Gastrocnemius medialis (tissue), 4 donors: ENCODE measurements around the gene ATG10. TPM values are rescaled to one million over a fixed set of nuclear protein-coding genes. Genes with fewer than 3 reads are reported as not detected.

Experiments used
- ATAC-seq, 2 donors: fragments of 150-250 bp; one replicate each; pipeline ENCODE4 v1.9.1; 2016
- DNase-seq, 2 donors: peaks; one replicate each; pipeline ENCODE4 v3.0.0-alpha.2; 2019
- H3K27ac ChIP-seq, 4 donors: fragments of 200-600 bp; sonication (generic); 1 replicate in 1 of 4; 2 replicates in 3 of 4; pipeline ENCODE4 v1.5.1; 2016 to 2018; ENCODE audit warnings: mild to moderate bottlenecking in 2 of 4, moderate library complexity in 1 of 4
- H3K27me3 ChIP-seq, 3 donors: fragments of 200-600 bp; sonication (generic) in 2 of 3; 1 replicate in 1 of 3; 2 replicates in 2 of 3; pipeline versions ENCODE4 v1.5.1 to v1.6.0; 2016 to 2019; ENCODE audit warnings: mild to moderate bottlenecking in 1 of 3, moderate library complexity in 1 of 3
- H3K36me3 ChIP-seq, 2 donors: fragments of 200-600 bp; sonication (generic) in 1 of 2; one replicate each; pipeline ENCODE4 v1.5.1; 2017 to 2018
- H3K4me1 ChIP-seq, 2 donors: fragments of 200-600 bp; sonication (generic) in 1 of 2; one replicate each; pipeline ENCODE4 v1.5.1; 2016 to 2017; ENCODE audit warnings: mild to moderate bottlenecking in 2 of 2
- H3K4me3 ChIP-seq, 4 donors: fragments of 200-600 bp; sonication (generic) in 3 of 4; 1 replicate in 1 of 4; 2 replicates in 3 of 4; pipeline ENCODE4 v1.5.1; 2016 to 2019; ENCODE audit warnings: mild to moderate bottlenecking in 2 of 4
- H3K9me3 ChIP-seq, 3 donors: fragments of 200-600 bp; sonication (generic) in 2 of 3; 1 replicate in 1 of 3; 2 replicates in 2 of 3; pipeline ENCODE4 v1.5.1; 2016 to 2019
- CTCF ChIP-seq, 5 experiments: fragments of 450-650 bp in 3 of 5; fragments of 200-600 bp in 2 of 5; sonication (generic) in 2 of 5; IDR thresholded peaks in 4 of 5; conservative IDR thresholded peaks in 1 of 5; 1 replicate in 4 of 5; 2 replicates in 1 of 5; pipeline ENCODE4 v1.5.1; 2016 to 2019; ENCODE audit warnings: antibody characterized with exemption in 5 of 5, mild to moderate bottlenecking in 3 of 5, moderate library complexity in 3 of 5
- POLR2A ChIP-seq, 2 donors: fragments of 450-650 bp; IDR thresholded peaks; one replicate each; pipeline ENCODE4 v1.6.1; 2017; ENCODE audit warnings: antibody characterized with exemption in 2 of 2, mild to moderate bottlenecking in 2 of 2, moderate library complexity in 2 of 2
- in situ Hi-C, 4 donors: fragments of 200-750 bp; cut with MboI; loops; one replicate each; pipeline versions ENCODE4 v1.15.0 to v1.8.0; 2017; ENCODE audit warnings: low sequenced_read_pairs in 4 of 4
- intact Hi-C: fragments of 100-400 bp; cut with DNase I; formaldehyde crosslinking; loops from one replicate; pipeline ENCODE4 v1.15.1; 2023; ENCODE audit warnings: low total_unique reads
- total RNA-seq, 4 donors: library from RNA; depleted of rRNA; stranded (reverse); fragments of >200 nt; gene quantifications; one replicate each; pipeline versions ENCODE4 v1.1.0 to v1.2.3, GENCODE V29; 2016

ATG10 gene
- total RNA-seq, 4 donors from 2014 or later: 2.9 to 8.5 (median 6.0) TPM

DNA sequence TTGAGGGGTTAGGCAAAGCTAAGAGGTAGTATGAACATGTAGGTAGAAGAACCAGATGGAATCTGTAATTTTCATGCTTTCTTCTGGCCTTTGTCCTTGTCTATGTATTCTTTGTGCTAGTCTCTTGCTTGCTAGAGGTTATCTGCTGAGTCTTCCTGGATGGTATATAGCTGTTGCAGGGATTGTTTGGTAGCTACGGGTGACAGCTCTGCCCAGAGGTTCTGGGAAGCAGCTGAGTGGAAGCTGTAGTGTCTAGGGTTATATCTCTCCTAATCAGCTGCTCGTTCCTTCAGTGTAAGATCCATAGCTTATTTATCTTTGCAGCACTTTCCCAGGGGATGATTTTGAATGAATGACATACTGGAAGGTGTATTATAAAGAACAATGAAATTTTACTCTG, 100.3 kb downstream of the ATG10 start:
- intact Hi-C loops: no loop called here
- in situ Hi-C loops: no loop called here
- TF ChIP-seq POLR2A (IDR thresholded peaks at IDR 0.05): no peak
- no peak for TF ChIP-seq CTCF (IDR thresholded peaks at IDR 0.05 in 4 of 5, conservative IDR thresholded peaks at IDR 0.05 in 1 of 5)
- DNase-seq (no peak), ATAC-seq (no peak)
- Histone ChIP-seq H3K4me1 (no peaks in the 10 kb centered on the region), H3K27ac (no peak overlapping the region), H3K36me3 (no peaks in the 10 kb centered on the region), H3K4me3 (no peak overlapping the region), H3K27me3 (no peaks in the 10 kb centered on the region), H3K9me3 (no peaks in the 10 kb centered on the region)

- H3K4me3 ChIP-seq: no peak overlapping the region
- DNase-seq (no peak), ATAC-seq (no peak)
- intact Hi-C loops (no loop called here), in situ Hi-C loops (no loop called here)
- H3K4me1 ChIP-seq: no peaks in the 10 kb centered on the region
- H3K9me3 ChIP-seq: no peaks in the 10 kb centered on the region
- no peaks in the 10 kb centered on the region for H3K27me3 ChIP-seq
- no peak overlapping the region for H3K27ac ChIP-seq
- TF ChIP-seq CTCF (IDR thresholded peaks at IDR 0.05 in 4 of 5, conservative IDR thresholded peaks at IDR 0.05 in 1 of 5): no peak
- TF ChIP-seq POLR2A (IDR thresholded peaks at IDR 0.05): no peak
- H3K36me3 ChIP-seq: no peaks in the 10 kb centered on the region
Measured at GRCh38 chr5:82073179-82073578, 101.4 kb downstream of the ATG10 start.

DNA sequence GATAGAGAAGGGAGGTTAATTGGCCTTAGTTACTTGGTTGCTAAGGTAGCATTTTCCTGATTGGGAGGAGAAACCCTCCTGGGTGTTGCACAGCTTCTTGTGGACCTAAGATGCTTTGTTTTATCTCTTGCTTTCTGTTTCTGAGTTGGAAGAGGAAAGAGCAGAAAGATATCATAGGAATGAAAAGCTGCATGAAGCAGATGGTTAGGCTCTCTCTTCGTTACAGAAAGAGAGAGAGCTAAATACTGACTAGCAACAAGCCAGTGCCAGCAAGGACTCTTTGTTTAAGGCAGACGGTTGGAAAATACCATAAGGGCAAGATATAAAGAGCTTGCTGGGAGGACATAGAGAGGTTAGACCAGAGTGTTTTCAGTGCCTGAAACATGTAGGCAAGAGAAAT, 103.1 kb downstream of the ATG10 start:
- intact Hi-C loops: no loop called here
- TF ChIP-seq CTCF (IDR thresholded peaks at IDR 0.05 in 4 of 5, conservative IDR thresholded peaks at IDR 0.05 in 1 of 5) (no peak), POLR2A (IDR thresholded peaks at IDR 0.05) (no peak)

DNA sequence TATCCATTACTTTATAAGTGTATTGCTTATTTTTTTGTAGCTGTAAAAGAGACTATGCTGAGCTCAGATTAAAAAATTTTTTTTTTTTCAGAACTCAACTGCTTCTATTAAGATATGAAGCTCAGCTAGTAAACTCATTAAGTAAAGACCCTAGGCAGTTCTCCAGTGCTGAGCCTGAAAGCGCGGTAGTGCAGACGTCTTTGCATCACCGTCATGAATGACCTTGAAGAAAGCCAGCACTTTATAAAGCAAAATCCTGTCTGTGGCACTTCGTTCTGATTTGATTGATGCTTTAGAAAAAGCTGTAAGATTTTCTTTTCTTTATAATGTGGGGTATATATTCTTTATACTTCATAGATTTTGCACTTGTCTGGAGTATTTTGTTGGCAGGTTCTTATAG, 105.7 kb downstream of the ATG10 start:
- H3K27ac ChIP-seq: no peak overlapping the region
- ATAC-seq (no peak), DNase-seq (no peak)
- no peaks in the 10 kb centered on the region for H3K36me3 ChIP-seq
- H3K4me1 ChIP-seq: no peaks in the 10 kb centered on the region
- intact Hi-C loops (no loop called here), in situ Hi-C loops (no loop called here)
- no peaks in the 10 kb centered on the region for H3K27me3 ChIP-seq
- H3K4me3 ChIP-seq: no peak overlapping the region
- H3K9me3 ChIP-seq: no peaks in the 10 kb centered on the region
- TF ChIP-seq POLR2A (IDR thresholded peaks at IDR 0.05) (no peak), CTCF (IDR thresholded peaks at IDR 0.05 in 4 of 5, conservative IDR thresholded peaks at IDR 0.05 in 1 of 5) (no peak)

More for the DNA sequence above, 103.1 kb downstream of the ATG10 start:
- Histone ChIP-seq H3K9me3 (no peaks in the 10 kb centered on the region), H3K4me3 (no peak overlapping the region), H3K27ac (no peak overlapping the region), H3K36me3 (no peaks in the 10 kb centered on the region), H3K27me3 (no peaks in the 10 kb centered on the region), H3K4me1 (no peaks in the 10 kb centered on the region)
- in situ Hi-C loops: no loop called here
- no peak for DNase-seq
- ATAC-seq: no peak

GRCh38 chr5:82091617-82092016, 119.8 kb downstream of the ATG10 start:
- H3K27me3 ChIP-seq: no peaks in the 10 kb centered on the region
- in situ Hi-C loops (no loop called here), intact Hi-C loops (no loop called here)
- ATAC-seq (no peak), DNase-seq (no peak)
- H3K4me3 ChIP-seq: no peak overlapping the region
- H3K9me3 ChIP-seq: no peaks in the 10 kb centered on the region
- no peaks in the 10 kb centered on the region for H3K4me1 ChIP-seq
- H3K36me3 ChIP-seq: no peaks in the 10 kb centered on the region
- H3K27ac ChIP-seq: no peak overlapping the region
- TF ChIP-seq CTCF (IDR thresholded peaks at IDR 0.05 in 4 of 5, conservative IDR thresholded peaks at IDR 0.05 in 1 of 5) (no peak), POLR2A (IDR thresholded peaks at IDR 0.05) (no peak)
